ENCODE data around the gene MEGF10.
"Not testable (repeated sequence)": the region's sequence is repeated elsewhere in the genome, so short reads cannot be mapped to it uniquely, and the experiment has no call there.

- not testable (repeated sequence) for TF ChIP-seq EP300, POLR2A (IDR thresholded peaks at IDR 0.05)
Observed at GRCh38 chr5:127317385-127317784, 26.8 kb downstream of the MEGF10 start.

All from gastroesophageal sphincter (tissue), 2 donors.